ENCODE results near the gene MAML1. TPM values are rescaled to one million over a fixed set of nuclear protein-coding genes. Genes with fewer than 3 reads are reported as not detected.

The MAML1 gene
- total and polyA plus RNA-seq, 10 of the 15 experiments (the other 5 are each of a cell fraction or from before 2014, with no cell fraction given): 0.42 to 23.9 (median 7.3) TPM

DNA sequence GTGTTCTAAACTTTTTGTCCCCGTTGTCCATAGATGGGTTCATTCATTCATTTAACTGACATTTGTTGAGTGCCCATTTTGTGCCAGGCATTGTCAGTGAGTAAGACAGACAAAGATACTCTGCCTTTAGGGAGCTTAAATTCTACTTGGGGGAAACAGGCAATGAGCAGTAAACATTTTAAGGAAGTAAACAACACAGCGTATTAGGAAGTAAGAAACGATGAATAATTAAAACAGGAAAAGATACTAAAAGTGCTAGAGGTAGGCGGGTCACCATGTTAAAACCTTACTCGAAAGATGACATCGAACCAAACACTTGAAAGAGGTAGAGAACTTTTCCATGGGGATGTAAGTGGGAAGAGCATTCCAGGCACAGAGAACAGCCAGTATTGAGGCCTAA lies 5.5 kb upstream of the MAML1 start (continued):
- no peak for TF ChIP-seq BHLHE40 (IDR thresholded peaks at IDR 0.05; ENCODE audit: borderline replicate concordance in 1 of 2, low read depth in 2 of 2, low read length in 1 of 2)
- TF ChIP-seq ZZZ3 (IDR thresholded peaks at IDR 0.05; ENCODE audit: control insufficient read depth, insufficient read length, low read depth): no peak
- no peak for TF ChIP-seq HSF1 (IDR thresholded peaks at IDR 0.05; ENCODE audit: low read depth, low read length)
- TF ChIP-seq ZNF592 (IDR thresholded peaks at IDR 0.05): no peak
- TF ChIP-seq, protein P1, sequence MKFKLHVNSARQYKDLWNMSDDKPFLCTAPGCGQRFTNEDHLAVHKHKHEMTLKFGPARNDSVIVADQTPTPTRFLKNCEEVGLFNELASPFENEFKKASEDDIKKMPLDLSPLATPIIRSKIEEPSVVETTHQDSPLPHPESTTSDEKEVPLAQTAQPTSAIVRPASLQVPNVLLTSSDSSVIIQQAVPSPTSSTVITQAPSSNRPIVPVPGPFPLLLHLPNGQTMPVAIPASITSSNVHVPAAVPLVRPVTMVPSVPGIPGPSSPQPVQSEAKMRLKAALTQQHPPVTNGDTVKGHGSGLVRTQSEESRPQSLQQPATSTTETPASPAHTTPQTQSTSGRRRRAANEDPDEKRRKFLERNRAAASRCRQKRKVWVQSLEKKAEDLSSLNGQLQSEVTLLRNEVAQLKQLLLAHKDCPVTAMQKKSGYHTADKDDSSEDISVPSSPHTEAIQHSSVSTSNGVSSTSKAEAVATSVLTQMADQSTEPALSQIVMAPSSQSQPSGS (IDR thresholded peaks at IDR 0.05; ENCODE audit: low read length): no peak
- TF ChIP-seq MEF2A (IDR thresholded peaks at IDR 0.05; ENCODE audit: insufficient read depth, low read depth, low read length): no peak
